Fibroblast of lung (primary cell): ENCODE results near the gene MATN4. TPM values are rescaled to one million over a fixed set of nuclear protein-coding genes. Genes with fewer than 3 reads are reported as not detected.
A peak's percentile ranks its signal among the peaks of the same experiment; 100 is the strongest.

ENCODE experiments used
- DNase-seq, 2 donors: peaks; one replicate each; pipeline versions ENCODE4 v3.0.0 to v3.0.0-alpha.2; 2010; ENCODE audit warnings: low read depth in 2 of 2
- H2AFZ ChIP-seq: 2 replicates; pipeline ENCODE4 v1.5.1; 2012; ENCODE audit warnings: low read length, control low read depth, inconsistent platforms
- H3K27ac ChIP-seq: 2 replicates; pipeline ENCODE4 v1.5.1; 2011; ENCODE audit warnings: low read length, control low read depth; ENCODE audit not compliant: insufficient read depth
- H3K27me3 ChIP-seq: 2 replicates; pipeline ENCODE4 v1.5.1; 2011; ENCODE audit warnings: mild to moderate bottlenecking, low read length; ENCODE audit not compliant: control insufficient read depth, insufficient read depth
- H3K36me3 ChIP-seq: 2 replicates; pipeline ENCODE4 v1.5.1; 2011; ENCODE audit warnings: low read length; ENCODE audit not compliant: control insufficient read depth, insufficient read depth
- H3K4me1 ChIP-seq: 2 replicates; pipeline ENCODE4 v1.5.1; 2011; ENCODE audit warnings: low read length; ENCODE audit not compliant: control insufficient read depth, insufficient read depth; ENCODE audit errors: extremely low read depth
- H3K4me2 ChIP-seq: 2 replicates; pipeline ENCODE4 v1.5.1; 2011; ENCODE audit warnings: low read length, control low read depth; ENCODE audit not compliant: insufficient read depth; ENCODE audit errors: extremely low read depth
- H3K4me3 ChIP-seq, 4 experiments: fragments of 200-600 bp in 1 of 4; sonication (generic) in 1 of 4; replicated peaks in 1 of 4; 2 replicates each; pipeline ENCODE4 v1.5.1; 2011 to 2016; ENCODE audit warnings: low read length in 4 of 4, low read depth in 3 of 4, mild to moderate bottlenecking in 3 of 4, control low read depth in 2 of 4, inconsistent platforms in 1 of 4, mixed read lengths in 1 of 4; ENCODE audit not compliant: insufficient read depth in 1 of 4; ENCODE audit errors: control extremely low read depth in 1 of 4
- H3K79me2 ChIP-seq: 2 replicates; pipeline ENCODE4 v1.5.1; 2012; ENCODE audit warnings: mild to moderate bottlenecking, low read length, inconsistent platforms; ENCODE audit not compliant: control insufficient read depth, insufficient read depth
- H3K9ac ChIP-seq: 2 replicates; pipeline ENCODE4 v1.5.1; 2011; ENCODE audit warnings: mild to moderate bottlenecking, low read length, control low read depth; ENCODE audit not compliant: insufficient read depth
- H3K9me3 ChIP-seq: 2 replicates; pipeline ENCODE4 v1.5.1; 2012; ENCODE audit warnings: low read depth, low read length; ENCODE audit not compliant: control insufficient read depth, insufficient read depth
- H4K20me1 ChIP-seq: 2 replicates; pipeline ENCODE4 v1.5.1; 2011; ENCODE audit warnings: low read length; ENCODE audit not compliant: control insufficient read depth, insufficient read depth; ENCODE audit errors: extremely low read depth
- CTCF ChIP-seq, 2 donors: IDR thresholded peaks in 1 of 2; conservative IDR thresholded peaks in 1 of 2; 1 replicate in 1 of 2; 2 replicates in 1 of 2; pipeline ENCODE4 v1.5.1; 2011 to 2012; ENCODE audit warnings: low read length in 2 of 2, control low read depth in 1 of 2, inconsistent platforms in 1 of 2, low read depth in 1 of 2, mild to moderate bottlenecking in 1 of 2
- EZH2 ChIP-seq: IDR thresholded peaks from 2 replicates; pipeline ENCODE4 v1.5.1; 2012; ENCODE audit warnings: low read length, control low read depth, mild to moderate bottlenecking; ENCODE audit errors: missing control alignments
- polyA plus RNA-seq, 2 donors: library from polyadenylated mRNA; depleted of rRNA in 1 of 2; stranded (reverse) in 1 of 2; unstranded in 1 of 2; fragments of >200 nt; gene quantifications; 2 replicates each; pipeline ENCODE4 v1.2.1, GENCODE V29; 2011 to 2012; ENCODE audit warnings: missing spikeins in 1 of 2
- total RNA-seq: library from RNA; depleted of rRNA; stranded (reverse); fragments of >200 nt; gene quantifications from 2 replicates; pipeline ENCODE4 v1.2.1, GENCODE V29; 2014

Gene MATN4
- total and polyA plus RNA-seq, 2 donors (not counting 1 experiment from before 2014, with no cell fraction given), result under 0.01 to 0.06 TPM

GRCh38 chr20:45344168-45344860, 36.2 kb upstream of the MATN4 start:
- Histone ChIP-seq H3K27me3 (no peaks in the 10 kb centered on the region), H3K27ac (peak overlapping the region; percentile 83), H3K9ac (peak overlapping the region; percentile 52), H3K4me1 (peaks cover 41% of the 10 kb centered on the region), H3K4me3 (peak overlapping the region; percentile 96 to 100 (median 98)), H3K79me2 (peaks cover 88% of the 10 kb centered on the region), H3K4me2 (peak overlapping the region; percentile 95), H2AFZ (no peak overlapping the region), H3K9me3 (no peaks in the 10 kb centered on the region), H3K36me3 (peaks cover 15% of the 10 kb centered on the region), H4K20me1 (no peaks in the 10 kb centered on the region)
- no peak for TF ChIP-seq CTCF (conservative IDR thresholded peaks at IDR 0.05 in 1 of 2, IDR thresholded peaks at IDR 0.05 in 1 of 2; ENCODE audit: low read depth in 1 of 2, low read length in 2 of 2)
- TF ChIP-seq EZH2, result no peak
- DNase-seq, result peak; percentile 92 to 93

GRCh38 chr20:45343532-45344167, 35.6 kb upstream of the MATN4 start:
- Histone ChIP-seq H2AFZ (no peak overlapping the region), H3K27me3 (no peaks in the 10 kb centered on the region), H3K4me2 (peak overlapping the region; percentile 95), H3K4me3 (peak overlapping the region; percentile 16 to 100 (median 63)), H3K9ac (peak overlapping the region; percentile 52), H3K9me3 (no peaks in the 10 kb centered on the region), H3K27ac (peak overlapping the region; percentile 83), H3K36me3 (peaks cover 15% of the 10 kb centered on the region), H3K79me2 (peaks cover 95% of the 10 kb centered on the region), H4K20me1 (no peaks in the 10 kb centered on the region), H3K4me1 (peaks cover 48% of the 10 kb centered on the region)
- TF ChIP-seq CTCF (conservative IDR thresholded peaks at IDR 0.05 in 1 of 2, IDR thresholded peaks at IDR 0.05 in 1 of 2; ENCODE audit: low read depth in 1 of 2, low read length in 2 of 2), result no peak
- TF ChIP-seq EZH2, result no peak
- no peak for DNase-seq

DNA sequence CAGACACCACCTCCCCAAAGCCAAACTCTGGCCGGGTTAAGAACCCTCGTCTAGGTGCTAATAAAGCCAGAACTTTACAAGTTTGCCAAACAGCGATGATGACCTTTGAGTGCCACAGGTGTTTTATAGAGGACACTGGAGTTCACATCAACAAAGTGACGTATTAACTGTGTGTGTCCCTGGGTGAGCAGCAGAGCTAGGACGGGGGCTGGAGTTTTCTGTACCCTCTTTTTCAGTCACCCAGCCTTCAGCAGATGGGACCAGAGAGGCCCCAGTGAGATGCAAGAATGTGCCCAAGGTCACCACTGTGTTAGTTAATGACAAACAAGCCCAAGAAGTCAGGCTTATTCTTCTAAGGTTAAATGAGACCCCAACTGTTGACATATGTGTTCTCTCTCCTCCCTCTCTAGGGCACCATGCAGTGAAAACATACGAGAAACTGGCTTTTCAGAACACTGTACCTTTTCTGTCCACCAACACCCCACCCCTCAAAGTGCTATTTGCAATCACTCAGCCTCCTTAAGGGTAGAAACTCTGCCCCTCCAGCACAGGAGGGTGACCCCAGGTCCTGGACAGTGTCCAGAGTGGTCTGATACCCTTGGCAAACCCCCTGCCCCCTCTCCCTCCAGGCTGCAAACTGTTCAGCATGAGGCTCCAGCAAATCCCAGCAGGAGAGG, 34.9 kb upstream of the MATN4 start:
- TF ChIP-seq EZH2 (no peak), CTCF (conservative IDR thresholded peaks at IDR 0.05 in 1 of 2, IDR thresholded peaks at IDR 0.05 in 1 of 2; ENCODE audit: low read depth in 1 of 2, low read length in 2 of 2) (no peak)
- Histone ChIP-seq H3K9me3 (no peaks in the 10 kb centered on the region), H3K4me3 (peak overlapping the region; percentile 17 to 100 (median 63)), H3K9ac (peak overlapping the region; percentile 43), H3K4me1 (peaks cover 54% of the 10 kb centered on the region), H3K4me2 (peak overlapping the region; percentile 95), H3K27ac (peak overlapping the region; percentile 83), H4K20me1 (no peaks in the 10 kb centered on the region), H3K27me3 (no peaks in the 10 kb centered on the region), H3K36me3 (peaks cover 15% of the 10 kb centered on the region), H3K79me2 (peaks cover 95% of the 10 kb centered on the region), H2AFZ (no peak overlapping the region)
- DNase-seq, result no peak
